Cardiac fibroblast (primary cell): ENCODE measurements around the gene DYSF.

Experiments used
- DNase-seq, 2 donors: peaks; one replicate each; pipeline versions ENCODE4 v3.0.0 to v3.0.0-alpha.2; 2010; ENCODE audit warnings: low read depth in 2 of 2
- H3K4me3 ChIP-seq, 2 donors: replicated peaks in 1 of 2; 1 replicate in 1 of 2; 2 replicates in 1 of 2; pipeline ENCODE4 v1.5.1; 2011; ENCODE audit warnings: low read depth in 2 of 2, low read length in 2 of 2, mild to moderate bottlenecking in 2 of 2, moderate library complexity in 1 of 2
- TF ChIP-seq, protein P1 (sequence below): IDR thresholded peaks from one replicate; pipeline ENCODE4 v1.5.1; 2011; ENCODE audit warnings: low read depth, mild to moderate bottlenecking, low read length, inconsistent platforms

The DYSF gene

DNA sequence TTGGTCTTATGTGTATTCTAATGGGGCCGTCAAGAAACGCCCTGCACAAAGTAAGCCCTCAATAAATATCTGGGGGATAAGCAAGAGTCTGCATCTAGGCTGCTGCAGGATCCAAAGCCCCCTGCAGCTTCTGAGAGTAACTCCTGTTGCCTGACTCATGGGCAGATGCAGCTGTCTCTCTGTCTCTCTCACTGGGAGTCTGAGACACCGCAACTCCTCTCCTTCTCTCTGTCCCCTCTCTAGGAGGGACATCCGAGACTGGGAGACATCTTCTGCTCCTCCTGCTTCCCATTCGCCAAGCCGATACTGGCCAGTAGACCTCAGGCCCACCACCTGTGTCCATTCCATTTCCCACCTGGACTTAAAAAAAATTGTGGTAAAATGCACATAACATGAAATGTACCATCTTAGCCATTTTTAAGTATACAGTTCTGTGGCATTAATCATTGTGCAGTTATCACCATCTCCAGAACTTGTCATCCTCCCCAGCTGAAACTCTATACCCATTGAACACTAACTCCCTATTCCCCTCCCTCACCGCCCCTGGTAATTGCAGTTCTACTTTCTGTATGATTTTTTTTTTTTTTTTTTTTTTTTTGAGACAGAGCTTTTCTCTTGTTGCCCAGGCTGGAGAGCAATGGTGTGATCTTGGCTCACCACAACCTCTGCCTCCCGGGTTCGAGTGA is 20.1 kb downstream of the DYSF start:
- no peak overlapping the region for H3K4me3 ChIP-seq
- no peak for DNase-seq
- TF ChIP-seq, protein P1, sequence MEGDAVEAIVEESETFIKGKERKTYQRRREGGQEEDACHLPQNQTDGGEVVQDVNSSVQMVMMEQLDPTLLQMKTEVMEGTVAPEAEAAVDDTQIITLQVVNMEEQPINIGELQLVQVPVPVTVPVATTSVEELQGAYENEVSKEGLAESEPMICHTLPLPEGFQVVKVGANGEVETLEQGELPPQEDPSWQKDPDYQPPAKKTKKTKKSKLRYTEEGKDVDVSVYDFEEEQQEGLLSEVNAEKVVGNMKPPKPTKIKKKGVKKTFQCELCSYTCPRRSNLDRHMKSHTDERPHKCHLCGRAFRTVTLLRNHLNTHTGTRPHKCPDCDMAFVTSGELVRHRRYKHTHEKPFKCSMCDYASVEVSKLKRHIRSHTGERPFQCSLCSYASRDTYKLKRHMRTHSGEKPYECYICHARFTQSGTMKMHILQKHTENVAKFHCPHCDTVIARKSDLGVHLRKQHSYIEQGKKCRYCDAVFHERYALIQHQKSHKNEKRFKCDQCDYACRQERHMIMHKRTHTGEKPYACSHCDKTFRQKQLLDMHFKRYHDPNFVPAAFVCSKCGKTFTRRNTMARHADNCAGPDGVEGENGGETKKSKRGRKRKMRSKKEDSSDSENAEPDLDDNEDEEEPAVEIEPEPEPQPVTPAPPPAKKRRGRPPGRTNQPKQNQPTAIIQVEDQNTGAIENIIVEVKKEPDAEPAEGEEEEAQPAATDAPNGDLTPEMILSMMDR, result no peak

DNA sequence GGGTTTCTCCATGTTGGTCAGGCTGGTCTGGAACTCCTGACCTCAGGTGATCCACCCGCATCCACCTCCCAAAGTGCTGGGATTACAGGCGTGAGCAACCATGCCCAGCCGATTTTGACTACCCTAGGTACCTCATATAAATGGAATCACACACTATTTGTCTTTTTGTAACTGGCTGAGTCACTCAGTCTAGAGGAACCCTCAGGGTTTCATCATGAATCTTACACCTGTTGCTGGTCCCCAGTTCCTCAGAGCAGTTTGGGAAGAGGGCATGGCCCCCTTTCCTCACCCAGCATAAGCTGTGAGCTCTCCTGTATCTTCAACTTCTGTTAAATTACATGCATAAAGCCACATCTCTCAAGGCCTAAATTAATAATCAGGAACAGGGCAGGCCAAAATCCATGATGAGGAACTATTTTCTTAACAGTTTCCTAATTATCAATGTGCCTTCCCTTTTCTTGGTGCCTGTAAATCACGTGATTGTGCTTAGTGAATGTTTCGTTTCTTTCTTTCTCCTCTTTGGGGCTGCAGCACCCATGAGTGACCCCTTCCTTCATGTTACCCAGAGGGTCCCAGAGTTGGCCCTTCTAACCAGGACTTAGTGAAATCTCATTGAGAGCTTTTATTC is 20.9 kb downstream of the DYSF start:
- TF ChIP-seq, protein P1, result no peak
- no peak for DNase-seq
- H3K4me3 ChIP-seq, result no peak overlapping the region

DNA sequence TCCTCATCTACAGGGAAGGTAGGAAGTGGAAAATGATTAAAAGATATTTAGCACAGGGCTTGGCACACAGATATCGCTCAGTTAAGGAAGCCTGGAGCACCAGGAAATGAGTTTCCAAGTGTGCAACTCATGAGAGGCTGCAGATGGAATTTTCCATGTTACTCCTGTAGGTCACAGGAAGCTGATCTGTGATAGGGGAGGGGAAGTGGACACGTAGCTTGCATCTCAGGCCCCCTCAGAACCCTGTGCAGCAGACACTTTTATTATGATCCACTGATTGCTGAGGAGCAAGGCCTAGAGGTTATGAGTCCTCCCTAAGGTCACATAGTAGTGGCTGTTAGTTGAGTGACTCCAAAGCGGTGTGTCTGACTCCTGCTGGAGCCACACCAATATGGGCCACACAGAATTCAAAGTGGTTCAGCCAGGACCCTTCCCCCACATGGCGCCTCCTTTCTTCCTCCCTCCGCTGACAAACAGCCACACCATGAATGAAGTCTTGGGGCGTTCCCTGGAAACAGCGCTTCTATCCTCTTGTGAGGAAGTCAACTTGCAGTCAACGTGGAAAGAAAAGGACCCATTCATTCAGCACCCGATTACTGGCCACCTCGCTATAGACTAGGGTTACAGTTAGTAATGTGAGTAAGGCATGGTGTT is 21.5 kb downstream of the DYSF start:
- TF ChIP-seq, protein P1, result no peak
- H3K4me3 ChIP-seq, result no peak overlapping the region
- no peak for DNase-seq

DNA sequence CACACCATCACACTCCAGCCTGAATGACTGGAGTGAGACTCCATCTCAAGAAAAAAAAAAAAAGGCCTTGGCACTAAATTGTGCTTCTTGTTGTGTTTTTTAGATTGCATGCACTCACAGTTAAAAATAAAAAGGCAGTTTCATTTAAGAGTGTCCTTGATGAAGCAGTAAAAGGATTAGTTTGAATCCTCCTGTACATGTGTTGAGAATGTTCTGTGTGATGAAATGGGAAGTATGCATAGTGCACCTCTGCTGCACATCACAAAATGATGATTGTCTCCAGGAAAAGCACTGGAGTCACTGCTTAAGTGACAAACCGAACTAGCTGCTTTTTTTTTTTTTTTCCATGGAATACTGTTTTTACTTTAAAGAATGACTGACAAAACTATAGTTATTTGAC is 23.1 kb downstream of the DYSF start:
- TF ChIP-seq, protein P1, result no peak
- no peak overlapping the region for H3K4me3 ChIP-seq
- DNase-seq, result no peak

DNA sequence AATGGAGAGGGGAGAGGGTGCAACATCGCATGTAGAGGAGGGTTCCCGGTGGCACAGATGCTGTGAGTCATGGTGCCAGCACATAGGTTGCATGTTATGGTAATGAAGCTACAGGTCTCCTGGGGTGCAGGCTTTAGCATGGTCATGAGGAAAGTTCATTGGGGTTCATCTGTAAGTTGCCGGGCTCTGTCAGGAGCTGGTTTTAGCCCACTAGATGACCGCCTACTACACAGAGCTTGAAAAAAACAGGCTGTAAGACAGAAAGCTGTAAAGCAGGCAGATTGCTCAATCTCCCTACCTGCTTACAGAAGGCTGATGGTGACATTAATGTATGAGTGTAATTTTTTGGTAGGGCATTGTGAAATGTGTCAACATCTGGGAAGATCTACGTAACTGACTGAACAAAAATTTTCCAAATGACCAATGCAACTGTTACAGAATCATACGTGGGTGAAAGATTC is 23.9 kb downstream of the DYSF start:
- no peak overlapping the region for H3K4me3 ChIP-seq
- TF ChIP-seq, protein P1, result no peak
- peak in 1 of 2 donors; percentile 89 for DNase-seq

DNA sequence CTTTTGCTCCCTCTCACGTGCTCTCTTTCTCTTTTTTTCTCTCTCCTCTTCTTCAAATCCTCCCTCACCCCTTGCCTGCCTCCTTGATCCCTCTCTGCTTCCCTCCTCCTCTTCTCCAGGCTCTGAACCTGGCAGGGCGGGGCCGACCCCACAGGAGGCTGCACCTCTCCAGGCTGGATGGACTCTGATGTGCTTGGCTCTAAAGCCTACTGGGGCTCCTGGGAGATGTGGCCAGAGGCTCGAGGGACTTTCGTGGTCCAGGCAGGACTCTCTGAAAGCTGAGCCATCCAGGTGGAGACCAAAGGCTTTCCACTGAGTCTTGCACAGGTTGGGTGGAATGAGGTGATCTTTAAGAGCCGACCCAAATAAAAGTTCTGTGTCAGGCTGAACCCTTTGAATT is 25.4 kb downstream of the DYSF start:
- H3K4me3 ChIP-seq, result no peak overlapping the region
- TF ChIP-seq, protein P1, result no peak
- DNase-seq, result no peak
